Central memory CD8-positive, alpha-beta T cell (primary cell): Measurements from ENCODE around the gene OVCH2.

Experiments used
- ATAC-seq: fragments of 150-1000 bp; cut with Tn5 transposase; replicated peaks from 2 replicates; pipeline ENCODE4 v1.10.0; 2022; ENCODE audit warnings: mild to moderate bottlenecking, moderate FRiP score, moderate number of reproducible peaks; ENCODE audit not compliant: poor library complexity, severe bottlenecking; ENCODE audit errors: extremely low read depth
- DNase-seq, 2 donors: peaks; one replicate each; pipeline ENCODE4 v3.0.0; 2021; ENCODE audit warnings: low spot score in 2 of 2
- H3K27ac Mint-ChIP-seq: one replicate; pipeline ENCODE4 v1.8.0; 2022; ENCODE audit warnings: low read depth, mild to moderate bottlenecking, moderate library complexity, mixed read lengths
- H3K27me3 Mint-ChIP-seq: one replicate; pipeline ENCODE4 v1.8.0; 2022; ENCODE audit warnings: mixed read lengths
- H3K36me3 Mint-ChIP-seq: one replicate; pipeline ENCODE4 v1.8.0; 2022; ENCODE audit warnings: mild to moderate bottlenecking, moderate library complexity, mixed read lengths; ENCODE audit not compliant: insufficient read depth
- H3K4me1 Mint-ChIP-seq: one replicate; pipeline ENCODE4 v1.8.0; 2022; ENCODE audit warnings: mixed read lengths
- H3K4me3 Mint-ChIP-seq: one replicate; pipeline ENCODE4 v1.8.0; 2022; ENCODE audit warnings: mild to moderate bottlenecking, moderate library complexity, mixed read lengths
- H3K9me3 Mint-ChIP-seq: one replicate; pipeline ENCODE4 v1.8.0; 2022; ENCODE audit warnings: mixed read lengths

OVCH2 gene

GRCh38 chr11:7646866-7647265, 59.4 kb downstream of the OVCH2 start:
- H3K27me3 Mint-ChIP-seq, result no peaks in the 10 kb centered on the region

GRCh38 chr11:7645206-7645605, 61.1 kb downstream of the OVCH2 start:
- H3K27ac Mint-ChIP-seq, result no peak overlapping the region
- ATAC-seq (no peak), DNase-seq (no peak)
- H3K9me3 Mint-ChIP-seq, result no peaks in the 10 kb centered on the region
- H3K4me1 Mint-ChIP-seq, result no peaks in the 10 kb centered on the region
- no peak overlapping the region for H3K4me3 Mint-ChIP-seq
- no peaks in the 10 kb centered on the region for H3K27me3 Mint-ChIP-seq
- H3K36me3 Mint-ChIP-seq, result peaks cover 4% of the 10 kb centered on the region

More at GRCh38 chr11:7646866-7647265, 59.4 kb downstream of the OVCH2 start:
- Mint-ChIP-seq H3K9me3 (no peaks in the 10 kb centered on the region), H3K27ac (no peak overlapping the region), H3K4me1 (no peaks in the 10 kb centered on the region), H3K36me3 (peaks cover 5% of the 10 kb centered on the region), H3K4me3 (no peak overlapping the region)
- DNase-seq (no peak), ATAC-seq (no peak)

GRCh38 chr11:7643314-7643713, 63.0 kb downstream of the OVCH2 start:
- Mint-ChIP-seq H3K36me3 (peaks cover 3% of the 10 kb centered on the region), H3K27ac (no peak overlapping the region), H3K9me3 (no peaks in the 10 kb centered on the region), H3K4me3 (no peak overlapping the region), H3K27me3 (no peaks in the 10 kb centered on the region), H3K4me1 (no peaks in the 10 kb centered on the region)
- DNase-seq (no peak), ATAC-seq (no peak)

- ATAC-seq (no peak), DNase-seq (no peak)
- no peaks in the 10 kb centered on the region for H3K9me3 Mint-ChIP-seq
- H3K4me3 Mint-ChIP-seq, result no peak overlapping the region
- no peak overlapping the region for H3K27ac Mint-ChIP-seq
- H3K27me3 Mint-ChIP-seq, result no peaks in the 10 kb centered on the region
- peaks cover 2% of the 10 kb centered on the region for H3K36me3 Mint-ChIP-seq
- H3K4me1 Mint-ChIP-seq, result no peaks in the 10 kb centered on the region
These were observed 63.5 kb downstream of the OVCH2 start for GRCh38 chr11:7642747-7643146.

- no peaks in the 10 kb centered on the region for H3K9me3 Mint-ChIP-seq
- H3K4me3 Mint-ChIP-seq, result no peak overlapping the region
- H3K4me1 Mint-ChIP-seq, result no peaks in the 10 kb centered on the region
- no peak overlapping the region for H3K27ac Mint-ChIP-seq
- H3K27me3 Mint-ChIP-seq, result no peaks in the 10 kb centered on the region
- ATAC-seq, result no peak
- H3K36me3 Mint-ChIP-seq, result peaks cover 2% of the 10 kb centered on the region
- no peak for DNase-seq
These were observed 65.5 kb downstream of the OVCH2 start for GRCh38 chr11:7640816-7641215.

- Mint-ChIP-seq H3K36me3 (peaks cover 2% of the 10 kb centered on the region), H3K27ac (no peak overlapping the region), H3K4me3 (no peak overlapping the region), H3K4me1 (no peaks in the 10 kb centered on the region), H3K27me3 (no peaks in the 10 kb centered on the region), H3K9me3 (no peaks in the 10 kb centered on the region)
- ATAC-seq (no peak), DNase-seq (no peak)
These were observed 66.6 kb downstream of the OVCH2 start for GRCh38 chr11:7639643-7640025.
